ENCODE data around the gene BRIX1. TPM values are rescaled to one million over a fixed set of nuclear protein-coding genes. Genes with fewer than 3 reads are reported as not detected.

BRIX1 gene
- total and polyA plus RNA-seq, 2 of the 13 experiments (the other 11 are each of a cell fraction or from before 2014, with no cell fraction given) = 23.6 to 78.4 TPM

DNA sequence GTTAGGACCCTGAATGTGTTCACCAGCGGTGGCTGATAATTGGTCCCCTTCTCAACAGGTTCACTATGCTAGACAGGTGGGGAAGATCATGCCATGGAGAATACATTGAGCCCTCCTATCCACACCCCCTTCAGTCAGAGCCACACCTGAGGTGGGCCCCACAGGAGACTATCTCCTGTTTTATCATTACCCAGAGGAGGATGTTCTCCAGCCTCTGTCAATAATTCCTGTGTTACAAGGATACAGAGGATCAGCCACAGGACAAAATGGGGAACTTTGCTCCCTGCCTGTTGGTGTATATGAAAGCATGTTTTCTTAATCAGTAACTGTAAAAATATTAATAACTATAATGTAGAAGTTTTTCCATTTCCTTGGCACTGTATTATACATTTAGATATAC is 26.1 kb upstream of the BRIX1 start (continued):
- TF ChIP-seq, protein P1, sequence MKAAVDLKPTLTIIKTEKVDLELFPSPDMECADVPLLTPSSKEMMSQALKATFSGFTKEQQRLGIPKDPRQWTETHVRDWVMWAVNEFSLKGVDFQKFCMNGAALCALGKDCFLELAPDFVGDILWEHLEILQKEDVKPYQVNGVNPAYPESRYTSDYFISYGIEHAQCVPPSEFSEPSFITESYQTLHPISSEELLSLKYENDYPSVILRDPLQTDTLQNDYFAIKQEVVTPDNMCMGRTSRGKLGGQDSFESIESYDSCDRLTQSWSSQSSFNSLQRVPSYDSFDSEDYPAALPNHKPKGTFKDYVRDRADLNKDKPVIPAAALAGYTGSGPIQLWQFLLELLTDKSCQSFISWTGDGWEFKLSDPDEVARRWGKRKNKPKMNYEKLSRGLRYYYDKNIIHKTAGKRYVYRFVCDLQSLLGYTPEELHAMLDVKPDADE (CRISPR knock-in tag; IDR thresholded peaks at IDR 0.05) = no peak
- no peak for TF ChIP-seq NRL (CRISPR knock-in tag; IDR thresholded peaks at IDR 0.05; ENCODE audit: borderline replicate concordance)
- TF ChIP-seq GATAD2A (CRISPR knock-in tag; IDR thresholded peaks at IDR 0.05) = peak; percentile 79
- no peak for TF ChIP-seq CAMTA2 (CRISPR knock-in tag; IDR thresholded peaks at IDR 0.05; ENCODE audit: borderline replicate concordance)
- TF ChIP-seq, protein P2, sequence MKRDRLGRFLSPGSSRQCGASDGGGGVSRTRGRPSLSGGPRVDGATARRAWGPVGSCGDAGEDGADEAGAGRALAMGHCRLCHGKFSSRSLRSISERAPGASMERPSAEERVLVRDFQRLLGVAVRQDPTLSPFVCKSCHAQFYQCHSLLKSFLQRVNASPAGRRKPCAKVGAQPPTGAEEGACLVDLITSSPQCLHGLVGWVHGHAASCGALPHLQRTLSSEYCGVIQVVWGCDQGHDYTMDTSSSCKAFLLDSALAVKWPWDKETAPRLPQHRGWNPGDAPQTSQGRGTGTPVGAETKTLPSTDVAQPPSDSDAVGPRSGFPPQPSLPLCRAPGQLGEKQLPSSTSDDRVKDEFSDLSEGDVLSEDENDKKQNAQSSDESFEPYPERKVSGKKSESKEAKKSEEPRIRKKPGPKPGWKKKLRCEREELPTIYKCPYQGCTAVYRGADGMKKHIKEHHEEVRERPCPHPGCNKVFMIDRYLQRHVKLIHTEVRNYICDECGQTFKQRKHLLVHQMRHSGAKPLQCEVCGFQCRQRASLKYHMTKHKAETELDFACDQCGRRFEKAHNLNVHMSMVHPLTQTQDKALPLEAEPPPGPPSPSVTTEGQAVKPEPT (CRISPR knock-in tag; IDR thresholded peaks at IDR 0.05; ENCODE audit: low read depth) = no peak
- TF ChIP-seq SMARCE1 (IDR thresholded peaks at IDR 0.05; ENCODE audit: borderline replicate concordance) = no peak
- peak; percentile 82 for TF ChIP-seq FOXA3 (CRISPR knock-in tag; IDR thresholded peaks at IDR 0.05)
- no peak for TF ChIP-seq JARID2 (CRISPR knock-in tag; IDR thresholded peaks at IDR 0.05; ENCODE audit: insufficient replicate concordance)
- no peak for TF ChIP-seq FLYWCH1 (CRISPR knock-in tag; IDR thresholded peaks at IDR 0.05)
- TF ChIP-seq HOXA3 (CRISPR knock-in tag; IDR thresholded peaks at IDR 0.05) = peak; percentile 47
- TF ChIP-seq, protein P3, sequence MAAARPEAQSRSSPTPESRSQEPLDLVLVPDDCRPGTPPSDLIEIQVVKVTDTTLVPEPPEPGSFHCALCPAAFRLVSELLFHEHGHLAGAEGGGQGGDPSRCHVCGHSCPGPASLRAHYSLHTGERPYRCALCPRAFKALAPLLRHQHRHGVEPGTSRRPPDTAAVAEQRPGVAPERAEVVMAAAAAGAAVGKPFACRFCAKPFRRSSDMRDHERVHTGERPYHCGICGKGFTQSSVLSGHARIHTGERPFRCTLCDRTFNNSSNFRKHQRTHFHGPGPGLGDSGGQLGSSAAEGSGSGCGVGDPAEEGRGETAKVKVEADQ (CRISPR knock-in tag; IDR thresholded peaks at IDR 0.05; ENCODE audit: borderline replicate concordance) = no peak
- TF ChIP-seq, protein P4, sequence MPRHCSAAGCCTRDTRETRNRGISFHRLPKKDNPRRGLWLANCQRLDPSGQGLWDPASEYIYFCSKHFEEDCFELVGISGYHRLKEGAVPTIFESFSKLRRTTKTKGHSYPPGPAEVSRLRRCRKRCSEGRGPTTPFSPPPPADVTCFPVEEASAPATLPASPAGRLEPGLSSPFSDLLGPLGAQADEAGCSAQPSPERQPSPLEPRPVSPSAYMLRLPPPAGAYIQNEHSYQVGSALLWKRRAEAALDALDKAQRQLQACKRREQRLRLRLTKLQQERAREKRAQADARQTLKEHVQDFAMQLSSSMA (CRISPR knock-in tag; IDR thresholded peaks at IDR 0.05) = no peak
- no peak for TF ChIP-seq HCFC1 (IDR thresholded peaks at IDR 0.05; ENCODE audit: low read depth, low read length)
- no peak for TF ChIP-seq CHCHD3 (CRISPR knock-in tag; IDR thresholded peaks at IDR 0.05)
- TF ChIP-seq, protein P5, sequence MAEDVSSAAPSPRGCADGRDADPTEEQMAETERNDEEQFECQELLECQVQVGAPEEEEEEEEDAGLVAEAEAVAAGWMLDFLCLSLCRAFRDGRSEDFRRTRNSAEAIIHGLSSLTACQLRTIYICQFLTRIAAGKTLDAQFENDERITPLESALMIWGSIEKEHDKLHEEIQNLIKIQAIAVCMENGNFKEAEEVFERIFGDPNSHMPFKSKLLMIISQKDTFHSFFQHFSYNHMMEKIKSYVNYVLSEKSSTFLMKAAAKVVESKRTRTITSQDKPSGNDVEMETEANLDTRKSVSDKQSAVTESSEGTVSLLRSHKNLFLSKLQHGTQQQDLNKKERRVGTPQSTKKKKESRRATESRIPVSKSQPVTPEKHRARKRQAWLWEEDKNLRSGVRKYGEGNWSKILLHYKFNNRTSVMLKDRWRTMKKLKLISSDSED (CRISPR knock-in tag; IDR thresholded peaks at IDR 0.05) = no peak
- no peak for TF ChIP-seq NFYB (CRISPR knock-in tag; IDR thresholded peaks at IDR 0.05)
- TF ChIP-seq KDM4B (CRISPR knock-in tag; IDR thresholded peaks at IDR 0.05) = no peak
- TF ChIP-seq, protein P6, sequence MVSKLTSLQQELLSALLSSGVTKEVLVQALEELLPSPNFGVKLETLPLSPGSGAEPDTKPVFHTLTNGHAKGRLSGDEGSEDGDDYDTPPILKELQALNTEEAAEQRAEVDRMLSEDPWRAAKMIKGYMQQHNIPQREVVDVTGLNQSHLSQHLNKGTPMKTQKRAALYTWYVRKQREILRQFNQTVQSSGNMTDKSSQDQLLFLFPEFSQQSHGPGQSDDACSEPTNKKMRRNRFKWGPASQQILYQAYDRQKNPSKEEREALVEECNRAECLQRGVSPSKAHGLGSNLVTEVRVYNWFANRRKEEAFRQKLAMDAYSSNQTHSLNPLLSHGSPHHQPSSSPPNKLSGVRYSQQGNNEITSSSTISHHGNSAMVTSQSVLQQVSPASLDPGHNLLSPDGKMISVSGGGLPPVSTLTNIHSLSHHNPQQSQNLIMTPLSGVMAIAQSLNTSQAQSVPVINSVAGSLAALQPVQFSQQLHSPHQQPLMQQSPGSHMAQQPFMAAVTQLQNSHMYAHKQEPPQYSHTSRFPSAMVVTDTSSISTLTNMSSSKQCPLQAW (CRISPR knock-in tag; IDR thresholded peaks at IDR 0.05) = peak; percentile 47; the same call in 1 of the 2 replicates
- no peak; the same call in 1 of the 2 replicates for TF ChIP-seq ZNF788 (CRISPR knock-in tag; IDR thresholded peaks at IDR 0.05; ENCODE audit: borderline replicate concordance)
- TF ChIP-seq ZNF891 (CRISPR knock-in tag; IDR thresholded peaks at IDR 0.05) = no peak
- TF ChIP-seq POLR2A (IDR thresholded peaks at IDR 0.05; ENCODE audit: insufficient read depth in 1 of 2, low read depth in 2 of 2, low read length in 2 of 2) = no peak
- no peak for TF ChIP-seq MTA3 (CRISPR knock-in tag; IDR thresholded peaks at IDR 0.05)
- TF ChIP-seq RARG (CRISPR knock-in tag; IDR thresholded peaks at IDR 0.05; ENCODE audit: low read depth) = no peak
- TF ChIP-seq ZNF773 (CRISPR knock-in tag; IDR thresholded peaks at IDR 0.05; ENCODE audit: borderline replicate concordance) = no peak
- TF ChIP-seq ZNF678 (CRISPR knock-in tag; IDR thresholded peaks at IDR 0.05) = no peak
- no peak for TF ChIP-seq ZNF205 (CRISPR knock-in tag; IDR thresholded peaks at IDR 0.05)

Measured in HepG2 (cell line).